Right ventricle myocardium superior (tissue), 1 donor: ENCODE data around the gene CTRB2. TPM values are rescaled to one million over a fixed set of nuclear protein-coding genes. Genes with fewer than 3 reads are reported as not detected.

Source experiments
- ATAC-seq: fragments of 200-7000 bp; cut with Tn5 transposase; one replicate; pipeline ENCODE4 v1.9.1; 2020; ENCODE audit warnings: mild to moderate bottlenecking; ENCODE audit not compliant: poor library complexity
- DNase-seq: peaks from one replicate; pipeline ENCODE4 v3.0.0-alpha.2; 2020
- intact Hi-C: fragments of 100-400 bp; cut with DNase I; formaldehyde crosslinking; loops from one replicate; pipeline ENCODE4 v1.11.2; 2022
- long read RNA-seq: library from polyadenylated mRNA; unstranded; transcript quantifications from one replicate; pipeline ENCODE4 v2.0.0, GENCODE V29; 2021
- total RNA-seq: library from RNA; stranded (reverse); fragmentation: NEBNext Ultra II Directional; extraction: Animal tissue kit (Norgen Biotek cat#: 25700); gene quantifications from one replicate; pipeline ENCODE4 v1.2.1, GENCODE V29; 2021
- donor health status: DM: no; HTN: yes; CAD: no; lungs with severe emphysema.

The CTRB2 gene
- total RNA-seq, result not detected
- long read RNA-seq, result 0 reads

GRCh38 chr16:75206749-75207451, at the start of gene CTRB2:
CTRB2 (minus strand) TSS chr16:75207161; CDS start chr16:75207141, 20 bp downstream.
- ATAC-seq (no peak), DNase-seq (no peak)
- intact Hi-C loops, result loop anchor here (2.0 kb wide), 1 partner anchor 18 kb away; no protein-coding TSS in a partner anchor

GRCh38 chr16:75256059-75256571, 49.2 kb upstream of the CTRB2 start:
- intact Hi-C loops, result no loop called here
- ATAC-seq (no peak), DNase-seq (peak; percentile 57)

GRCh38 chr16:75254359-75254837, 47.4 kb upstream of the CTRB2 start:
- ATAC-seq (no peak), DNase-seq (no peak)
- intact Hi-C loops, result no loop called here

- ATAC-seq (no peak), DNase-seq (no peak)
- intact Hi-C loops, result no loop called here
These were observed 46.3 kb upstream of the CTRB2 start for GRCh38 chr16:75252946-75253911.

- DNase-seq, result peak; percentile 40
- intact Hi-C loops, result no loop called here
- ATAC-seq, result no peak
These were observed 45.3 kb upstream of the CTRB2 start for GRCh38 chr16:75252049-75252864.

- intact Hi-C loops, result no loop called here
- peak; percentile 94 for DNase-seq
These were observed 44.5 kb upstream of the CTRB2 start, which contains the start of gene BCAR1 for GRCh38 chr16:75251280-75252048. BCAR1 (minus strand) TSS chr16:75251624; CDS start chr16:75251482, 142 bp downstream.

GRCh38 chr16:75250809-75251279, 43.9 kb upstream of the CTRB2 start:
- intact Hi-C loops, result no loop called here
- ATAC-seq (peak; percentile 13), DNase-seq (peak; percentile 54)

More at GRCh38 chr16:75251280-75252048, 44.5 kb upstream of the CTRB2 start, which contains the start of gene BCAR1:
- peak; percentile 77 for ATAC-seq

GRCh38 chr16:75250089-75250808, 43.3 kb upstream of the CTRB2 start:
- DNase-seq (peak; percentile 59), ATAC-seq (peak; percentile 54)
- intact Hi-C loops, result no loop called here

GRCh38 chr16:75249441-75249840, 42.5 kb upstream of the CTRB2 start:
- ATAC-seq (no peak), DNase-seq (no peak)
- intact Hi-C loops, result no loop called here

GRCh38 chr16:75248536-75249380, 41.8 kb upstream of the CTRB2 start:
- intact Hi-C loops, result no loop called here
- ATAC-seq (no peak), DNase-seq (no peak)

- DNase-seq (no peak), ATAC-seq (no peak)
- intact Hi-C loops, result no loop called here
These were observed 41.2 kb upstream of the CTRB2 start for GRCh38 chr16:75248142-75248535.

GRCh38 chr16:75247249-75247648, 40.3 kb upstream of the CTRB2 start:
- intact Hi-C loops, result no loop called here
- ATAC-seq, result no peak
- DNase-seq, result no peak

- no peak for ATAC-seq
- no peak for DNase-seq
- intact Hi-C loops, result no loop called here
These were observed 39.7 kb upstream of the CTRB2 start for GRCh38 chr16:75246504-75247205.

GRCh38 chr16:75244844-75245758, 38.1 kb upstream of the CTRB2 start:
- peak; percentile 78 for ATAC-seq
- intact Hi-C loops, result no loop called here

More at GRCh38 chr16:75244844-75245758, 38.1 kb upstream of the CTRB2 start:
- peak; percentile 89 for DNase-seq
